ENCODE results near the gene DOK1. TPM values are rescaled to one million over a fixed set of nuclear protein-coding genes. Genes with fewer than 3 reads are reported as not detected.
A peak's percentile ranks its signal among the peaks of the same experiment; 100 is the strongest.

DOK1 gene
- total and polyA plus RNA-seq, 8 donors = 5.7 to 14.0 (median 7.5) TPM

GRCh38 chr2:74540291-74540690 lies 14.2 kb upstream of the DOK1 start:
- H3K36me3 ChIP-seq = no peaks in the 10 kb centered on the region
- H3K9me3 ChIP-seq = no peaks in the 10 kb centered on the region
- intact Hi-C loops (cut with DNase I) = no loop called here
- no peak for DNase-seq
- 61 to 67% methylated on average over 5 of the region's 5 CpGs for WGBS, 2 donors
- no peak overlapping the region for H3K4me3 ChIP-seq
- ATAC-seq = no peak
- H3K4me1 ChIP-seq = no peaks in the 10 kb centered on the region
- H3K27ac ChIP-seq = no peak overlapping the region
- no peak for FAIRE-seq
- no peaks in the 10 kb centered on the region for H3K27me3 ChIP-seq
- TF ChIP-seq, protein P1, sequence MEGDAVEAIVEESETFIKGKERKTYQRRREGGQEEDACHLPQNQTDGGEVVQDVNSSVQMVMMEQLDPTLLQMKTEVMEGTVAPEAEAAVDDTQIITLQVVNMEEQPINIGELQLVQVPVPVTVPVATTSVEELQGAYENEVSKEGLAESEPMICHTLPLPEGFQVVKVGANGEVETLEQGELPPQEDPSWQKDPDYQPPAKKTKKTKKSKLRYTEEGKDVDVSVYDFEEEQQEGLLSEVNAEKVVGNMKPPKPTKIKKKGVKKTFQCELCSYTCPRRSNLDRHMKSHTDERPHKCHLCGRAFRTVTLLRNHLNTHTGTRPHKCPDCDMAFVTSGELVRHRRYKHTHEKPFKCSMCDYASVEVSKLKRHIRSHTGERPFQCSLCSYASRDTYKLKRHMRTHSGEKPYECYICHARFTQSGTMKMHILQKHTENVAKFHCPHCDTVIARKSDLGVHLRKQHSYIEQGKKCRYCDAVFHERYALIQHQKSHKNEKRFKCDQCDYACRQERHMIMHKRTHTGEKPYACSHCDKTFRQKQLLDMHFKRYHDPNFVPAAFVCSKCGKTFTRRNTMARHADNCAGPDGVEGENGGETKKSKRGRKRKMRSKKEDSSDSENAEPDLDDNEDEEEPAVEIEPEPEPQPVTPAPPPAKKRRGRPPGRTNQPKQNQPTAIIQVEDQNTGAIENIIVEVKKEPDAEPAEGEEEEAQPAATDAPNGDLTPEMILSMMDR (IDR thresholded peaks at IDR 0.05) = no peak

- H3K4me1 ChIP-seq = no peaks in the 10 kb centered on the region
- H3K4me3 ChIP-seq = no peak overlapping the region
- no peak for FAIRE-seq
- ATAC-seq = no peak
- no peaks in the 10 kb centered on the region for H3K27me3 ChIP-seq
- no peaks in the 10 kb centered on the region for H3K36me3 ChIP-seq
- TF ChIP-seq, protein P1 (IDR thresholded peaks at IDR 0.05) = no peak
- H3K9me3 ChIP-seq = no peaks in the 10 kb centered on the region
- DNase-seq = no peak
- intact Hi-C loops (cut with DNase I) = no loop called here
- no peak overlapping the region for H3K27ac ChIP-seq
- WGBS, 2 donors = 72 to 85% methylated on average over 1 of the region's 1 CpG
Measured at GRCh38 chr2:74542978-74543377, 11.5 kb upstream of the DOK1 start.

- H3K4me1 ChIP-seq = peaks cover 0 to 4% (median 3%) of the 10 kb centered on the region in 3 donors
- no peaks in the 10 kb centered on the region for H3K9me3 ChIP-seq
- H3K36me3 ChIP-seq = no peaks in the 10 kb centered on the region
- no peak for DNase-seq
- H3K27me3 ChIP-seq = no peaks in the 10 kb centered on the region
- no peak overlapping the region for H3K4me3 ChIP-seq
- TF ChIP-seq, protein P1 (IDR thresholded peaks at IDR 0.05) = no peak
- intact Hi-C loops (cut with DNase I) = no loop called here
- ATAC-seq = no peak
- H3K27ac ChIP-seq = no peak overlapping the region
- no peak for FAIRE-seq
- 65 to 67% methylated on average over 3 of the region's 3 CpGs for WGBS, 2 donors
Measured at GRCh38 chr2:74544634-74545033, 9.9 kb upstream of the DOK1 start.

GRCh38 chr2:74546004-74546403 lies 8.5 kb upstream of the DOK1 start:
- peaks cover 0 to 7% (median 3%) of the 10 kb centered on the region in 3 donors for H3K4me1 ChIP-seq
- no peak overlapping the region for H3K27ac ChIP-seq
- FAIRE-seq (no peak), DNase-seq (no peak), ATAC-seq (no peak)
- no peaks in the 10 kb centered on the region for H3K27me3 ChIP-seq
- H3K4me3 ChIP-seq = no peak overlapping the region
- no peaks in the 10 kb centered on the region for H3K36me3 ChIP-seq
- TF ChIP-seq, protein P1 (IDR thresholded peaks at IDR 0.05) = no peak
- intact Hi-C loops (cut with DNase I) = no loop called here
- 71 to 75% methylated on average over 3 of the region's 3 CpGs for WGBS, 2 donors
- H3K9me3 ChIP-seq = no peaks in the 10 kb centered on the region

- FAIRE-seq = no peak
- Histone ChIP-seq H3K36me3 (no peaks in the 10 kb centered on the region), H3K9me3 (no peaks in the 10 kb centered on the region), H3K27me3 (no peaks in the 10 kb centered on the region), H3K4me3 (peak overlapping the region; percentile 30 to 64 (median 46)), H3K4me1 (peaks cover 0 to 7% (median 3%) of the 10 kb centered on the region in 3 donors), H3K27ac (peak overlapping the region in 3 of 4 donors; percentile 6 to 36 (median 15))
- TF ChIP-seq, protein P1 (IDR thresholded peaks at IDR 0.05) = no peak
- intact Hi-C loops (cut with DNase I) = no loop called here
- no peak for DNase-seq
- WGBS, 2 donors = 20 to 34% methylated on average over 15 to 26 of the region's 26 CpGs
- ATAC-seq = no peak
Measured at GRCh38 chr2:74548285-74548899, 6.1 kb upstream of the DOK1 start.

All from pancreas (tissue), 10 donors.